HG02981 (cell line): Measurements from ENCODE around the gene TGM1.
A peak's percentile ranks its signal among the peaks of the same experiment; 100 is the strongest.
"Not testable (repeated sequence)": the region's sequence is repeated elsewhere in the genome, so short reads cannot be mapped to it uniquely, and the experiment has no call there.

Experiments used
- ATAC-seq: cut with Tn5 transposase; IDR thresholded peaks from one replicate; pipeline ENCODE4 v1.9.1; 2021; ENCODE audit warnings: mild to moderate bottlenecking, moderate library complexity; ENCODE audit not compliant: unreplicated experiment

TGM1 gene

DNA sequence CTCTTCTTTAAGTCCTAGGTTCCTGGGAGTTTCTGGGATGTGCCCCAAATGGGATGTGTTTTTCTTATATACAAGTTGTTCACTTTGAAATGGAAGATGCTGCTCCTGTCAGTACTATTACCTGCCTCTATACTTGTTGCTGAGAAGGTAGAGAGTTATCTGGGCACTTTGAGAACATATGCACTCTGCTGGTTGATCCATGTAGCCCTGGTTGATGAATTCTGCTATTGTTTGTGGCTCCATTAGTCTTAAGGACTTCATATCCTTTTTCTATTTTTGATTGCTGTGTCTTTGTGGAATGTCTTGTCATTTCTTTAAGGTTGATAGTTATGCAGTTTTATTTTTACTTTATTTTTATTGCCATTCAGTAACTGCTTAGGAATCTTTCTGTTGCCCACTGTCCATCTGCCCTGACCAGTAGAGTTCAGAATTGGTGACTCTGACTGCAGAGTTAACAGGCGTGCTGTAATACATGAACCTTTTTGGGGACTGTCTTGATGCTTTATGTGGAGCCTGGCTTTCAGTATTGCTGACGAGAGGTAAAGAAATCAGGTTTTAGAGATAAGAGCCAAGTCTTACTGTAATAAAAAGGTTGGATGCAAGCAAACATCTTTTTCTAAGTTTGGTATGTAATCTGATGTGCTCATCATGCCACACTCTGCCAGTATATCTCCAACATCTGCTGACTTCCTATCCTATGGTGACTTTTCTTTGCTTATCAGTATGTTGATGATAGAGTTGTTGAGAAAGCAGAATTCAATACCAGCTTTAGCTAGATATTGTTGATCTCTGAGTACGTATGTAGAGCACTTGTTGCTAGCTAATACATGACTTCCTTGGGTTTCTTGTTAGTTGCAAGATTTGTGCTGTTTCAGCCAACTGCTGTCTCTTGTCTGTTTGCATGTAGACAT lies 28.6 kb downstream of the TGM1 start:
- ATAC-seq = no peak

DNA sequence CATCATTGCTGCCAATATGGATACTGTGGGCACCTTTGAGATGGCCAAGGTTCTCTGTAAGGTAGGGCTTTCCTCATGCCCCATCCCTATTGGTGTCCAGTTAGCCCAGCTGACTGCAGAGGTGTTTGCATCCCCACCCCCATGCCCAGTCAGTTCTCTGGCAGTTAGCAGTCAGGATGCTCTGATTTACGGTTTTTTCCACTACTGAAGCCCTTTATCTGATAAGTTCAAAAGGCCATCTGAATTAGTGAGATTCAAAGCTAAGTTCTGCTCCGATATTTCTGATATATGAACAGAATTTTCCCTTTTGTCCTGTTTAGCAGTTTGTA lies 29.5 kb downstream of the TGM1 start:
- ATAC-seq = no peak

DNA sequence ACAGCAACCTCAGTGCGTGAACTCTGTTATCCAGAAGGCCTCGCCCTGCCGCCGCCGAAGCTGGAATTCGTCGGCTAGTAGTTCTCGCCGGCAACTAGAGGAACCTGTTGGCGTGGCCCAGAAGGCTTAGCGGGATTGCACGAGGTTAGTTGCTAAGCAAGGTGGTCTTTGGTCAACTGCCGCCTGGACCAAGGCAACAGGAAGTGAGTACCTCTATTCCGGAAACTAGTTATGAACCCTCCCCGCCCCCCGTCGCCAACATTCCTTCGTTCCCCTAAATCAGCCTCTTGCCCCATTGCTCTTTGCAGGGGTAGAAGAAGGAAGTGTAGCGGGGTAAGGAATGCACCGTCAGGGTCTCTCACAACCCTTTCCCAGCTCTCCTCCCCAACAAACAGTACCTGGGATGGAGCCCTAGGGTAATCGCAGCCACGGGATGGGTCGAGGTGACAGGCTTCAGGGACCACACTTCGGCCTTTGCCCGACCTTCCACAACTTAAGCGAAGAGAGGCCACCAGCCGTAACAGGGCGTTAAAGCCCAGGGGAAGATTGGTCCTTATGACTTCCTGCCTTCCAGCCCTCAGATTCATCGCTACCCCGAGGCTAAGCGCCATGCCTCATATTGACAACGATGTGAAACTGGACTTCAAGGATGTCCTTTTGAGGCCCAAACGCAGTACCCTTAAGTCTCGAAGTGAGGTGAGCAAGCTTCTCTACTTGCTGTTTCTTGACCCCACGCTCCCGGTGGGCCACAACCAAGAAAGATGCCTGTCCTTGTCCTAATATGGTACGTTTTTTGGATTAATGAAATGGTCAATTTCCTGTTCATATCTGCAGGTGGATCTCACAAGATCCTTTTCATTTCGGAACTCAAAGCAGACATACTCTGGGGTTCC lies 30.1 kb downstream of the TGM1 start, which contains the start of gene GMPR2:
GMPR2 (plus strand) TSS at position 285 of the 893 bp plus-strand sequence; CDS start at position 610, 325 bp downstream.
- peak; percentile 50 for ATAC-seq

DNA sequence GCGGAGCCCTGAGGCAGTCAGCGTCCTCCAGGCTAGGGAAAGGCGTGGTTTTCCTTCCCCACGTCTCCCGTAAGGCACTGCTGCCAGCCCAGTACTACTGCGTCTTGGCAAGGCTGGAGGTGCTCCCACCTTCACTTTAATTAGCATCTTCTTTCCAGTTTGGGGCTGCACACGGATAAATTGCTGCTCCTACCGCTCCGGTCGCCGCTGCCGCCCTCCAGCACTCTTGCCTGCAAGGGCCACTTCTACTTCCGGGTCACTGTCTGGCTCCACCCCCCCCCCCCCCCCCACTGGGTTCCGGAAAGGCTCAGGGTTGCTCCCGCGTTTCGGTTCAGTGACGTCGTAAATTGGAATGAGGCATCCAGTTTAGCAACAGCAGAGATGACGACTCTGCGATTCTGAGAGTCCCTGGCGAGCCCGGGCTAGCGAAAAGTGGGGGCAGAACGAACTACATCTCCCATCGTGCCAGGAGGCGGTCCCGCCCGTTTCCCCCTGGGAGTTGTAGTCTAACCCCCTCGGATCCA lies 30.8 kb downstream of the TGM1 start, which contains the start of gene NEDD8:
NEDD8 (minus strand) TSS at position 247 of the 524 bp plus-strand sequence; CDS start at position 147, 100 bp downstream.
- ATAC-seq = peak; percentile 63

DNA sequence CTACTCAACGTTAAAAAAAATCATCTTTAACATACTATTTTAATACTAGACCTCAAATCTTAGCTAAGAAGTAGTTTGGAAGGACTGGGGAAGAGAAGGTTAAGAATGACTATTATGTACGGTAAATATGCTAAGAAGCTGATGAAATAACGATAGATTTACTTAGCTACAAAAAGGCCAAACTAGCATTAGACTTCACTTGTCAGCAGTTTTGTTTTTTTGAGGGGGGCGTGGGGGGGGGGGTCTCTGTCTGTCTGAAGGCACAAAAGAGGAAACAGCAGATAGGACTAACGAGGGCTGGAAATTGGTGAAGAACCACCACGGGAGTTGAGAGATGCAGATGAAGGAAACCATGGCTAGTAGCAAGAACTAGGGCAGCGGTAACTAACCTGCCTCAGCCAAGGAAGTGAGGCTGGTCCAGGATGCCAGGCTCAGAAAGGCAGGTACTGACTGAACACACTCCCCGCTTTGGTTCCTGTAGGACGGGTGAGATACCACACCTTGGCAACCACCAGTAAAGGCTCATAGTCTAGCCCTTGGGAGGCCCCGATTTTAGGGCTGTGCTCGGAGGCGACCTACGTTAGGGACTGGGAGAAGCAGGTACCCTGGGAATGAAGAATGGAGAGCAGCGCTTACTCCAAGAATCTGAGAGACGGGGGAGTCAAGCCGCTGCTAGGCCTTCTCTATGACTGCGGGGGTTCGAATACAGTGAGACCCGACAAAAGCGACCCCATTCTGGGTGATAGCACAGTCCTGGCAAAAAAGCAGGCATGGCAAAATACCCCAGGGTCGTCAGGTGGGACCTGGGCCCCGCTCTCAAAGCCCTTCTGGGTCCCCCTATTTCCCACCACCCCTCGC lies 31.5 kb downstream of the TGM1 start:
- no peak for ATAC-seq

DNA sequence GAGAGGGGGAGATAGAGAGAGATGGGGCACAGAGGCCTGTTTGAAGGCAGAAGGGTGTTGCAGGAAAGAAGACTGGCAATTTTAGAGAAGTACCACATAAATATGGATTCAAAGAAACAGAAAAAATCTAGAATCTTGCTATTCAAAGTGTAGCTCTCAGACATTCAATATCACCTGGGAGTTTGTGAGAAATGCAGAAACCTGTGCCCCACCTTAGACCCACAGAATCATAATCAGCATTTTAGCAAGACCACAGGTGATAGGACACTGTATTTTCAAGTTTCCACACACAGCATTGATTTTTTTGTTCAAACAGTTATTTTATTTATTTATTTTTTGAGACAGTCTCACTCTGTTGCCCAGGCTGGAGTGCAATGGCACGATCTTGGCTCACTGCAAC lies 34.1 kb downstream of the TGM1 start:
- ATAC-seq = no peak

DNA sequence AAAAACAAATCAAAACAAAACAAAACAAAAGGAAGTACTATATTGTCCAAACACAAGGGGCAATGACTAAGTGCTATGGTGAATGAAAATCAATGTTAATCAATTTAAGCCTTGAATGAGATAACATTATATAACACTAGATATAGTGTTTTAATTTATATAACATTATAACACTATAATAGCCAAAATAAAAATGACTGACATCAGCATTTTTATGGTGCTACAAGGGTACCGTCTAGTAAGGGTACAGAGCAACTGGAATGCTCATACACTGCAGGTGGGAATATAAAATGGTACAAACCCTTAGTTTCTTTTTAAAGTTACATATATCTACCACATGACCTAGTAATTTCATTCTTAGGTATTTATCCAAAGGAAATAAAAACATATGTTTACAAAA lies 36.5 kb downstream of the TGM1 start:
- no peak for ATAC-seq

DNA sequence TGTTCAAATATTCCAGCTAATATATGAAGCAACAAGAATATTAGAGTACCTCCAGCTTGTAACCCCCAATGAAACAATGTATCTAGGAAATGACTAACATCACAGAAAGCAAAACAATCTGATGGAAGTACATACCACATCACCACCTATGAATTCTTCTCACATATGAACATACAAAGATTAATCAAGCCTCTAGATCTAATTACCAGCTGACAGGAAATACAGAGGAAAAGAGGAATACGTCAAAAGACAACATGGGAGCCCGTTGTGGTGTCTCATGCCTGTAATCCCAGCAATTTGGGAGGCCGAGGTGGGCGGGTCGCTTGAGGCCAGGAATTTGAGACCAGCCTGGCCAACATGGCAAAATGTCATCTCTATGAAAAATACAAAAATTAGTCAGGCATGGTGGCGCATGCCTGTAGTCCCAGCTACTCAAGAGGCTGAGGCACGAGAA lies 38.3 kb downstream of the TGM1 start:
- ATAC-seq = no peak

DNA sequence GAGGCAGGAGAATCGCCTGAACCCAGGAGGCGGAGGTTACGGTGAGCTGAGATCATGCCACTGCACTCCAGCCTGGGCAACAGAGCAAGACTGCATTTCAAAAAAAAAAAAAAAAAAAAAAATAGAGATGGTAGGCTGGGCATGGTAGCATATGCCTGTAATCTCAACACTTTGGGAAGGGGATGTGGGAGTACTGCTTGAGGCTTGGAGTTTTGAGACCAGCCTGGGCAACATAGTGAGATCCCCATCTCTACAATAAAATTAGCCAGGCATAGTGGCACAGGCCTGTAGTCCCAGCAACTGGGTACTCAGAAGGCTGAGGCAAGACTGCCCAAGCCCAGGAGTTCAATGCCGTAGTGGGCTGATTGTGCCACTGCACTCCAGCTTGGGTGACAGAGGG lies 40.0 kb downstream of the TGM1 start:
- not testable (repeated sequence) for ATAC-seq

DNA sequence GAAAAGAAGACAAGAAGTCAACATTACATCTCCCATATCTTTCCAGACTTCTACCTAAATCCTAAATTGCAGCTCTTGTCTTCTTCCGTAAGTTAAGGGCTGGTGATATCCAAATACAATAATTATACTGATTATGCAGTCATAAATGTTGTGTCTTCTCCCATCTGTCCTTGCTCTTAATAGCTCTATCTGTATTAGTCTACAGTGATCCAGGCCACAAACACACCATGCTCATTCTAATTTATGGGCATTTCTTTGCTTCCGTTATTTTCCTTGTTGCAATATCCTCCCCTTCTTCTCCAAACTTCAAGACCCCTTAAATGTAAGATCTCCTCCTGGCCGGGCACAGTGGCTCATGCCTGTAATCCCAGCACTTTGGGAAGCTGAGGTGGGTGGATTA lies 43.5 kb downstream of the TGM1 start:
- no peak for ATAC-seq

DNA sequence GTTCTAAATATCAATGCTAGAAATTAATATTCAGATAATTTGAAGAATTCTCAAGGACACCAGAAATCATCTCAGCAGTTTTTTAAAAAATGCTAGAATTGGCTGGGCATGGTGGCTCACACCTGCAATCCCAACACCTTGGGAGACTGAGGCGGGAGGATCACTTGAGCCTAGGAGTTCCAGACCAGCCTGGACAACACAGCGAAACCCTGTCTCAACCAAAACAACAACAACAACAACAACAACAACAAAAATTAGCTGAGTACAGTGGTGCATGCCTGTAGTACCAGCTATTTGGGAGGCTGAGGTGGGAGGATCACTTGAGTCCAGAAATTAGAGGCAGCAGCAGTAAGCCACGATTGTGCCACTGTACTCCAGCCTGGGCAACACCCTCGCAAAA lies 43.9 kb downstream of the TGM1 start:
- no peak for ATAC-seq

DNA sequence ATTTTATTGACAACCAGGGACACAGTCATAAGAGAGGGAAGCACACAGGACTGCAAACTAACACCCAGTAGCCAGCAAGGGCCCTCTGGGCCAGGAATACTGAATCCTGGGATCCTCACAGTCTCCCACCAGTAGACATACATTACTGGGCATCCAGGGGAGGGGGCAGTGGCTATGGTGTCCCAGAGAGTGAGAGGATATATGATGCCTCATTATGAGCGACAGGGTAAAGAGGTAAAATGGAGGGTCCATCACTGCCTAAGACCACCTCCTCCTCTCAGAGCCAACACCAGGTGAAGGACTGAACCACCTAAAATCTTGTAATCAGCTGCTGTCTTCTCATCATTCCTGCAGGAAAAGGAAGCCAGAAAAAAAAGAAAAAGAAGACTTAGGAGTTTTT lies 46.1 kb downstream of the TGM1 start:
- not testable (repeated sequence) for ATAC-seq

DNA sequence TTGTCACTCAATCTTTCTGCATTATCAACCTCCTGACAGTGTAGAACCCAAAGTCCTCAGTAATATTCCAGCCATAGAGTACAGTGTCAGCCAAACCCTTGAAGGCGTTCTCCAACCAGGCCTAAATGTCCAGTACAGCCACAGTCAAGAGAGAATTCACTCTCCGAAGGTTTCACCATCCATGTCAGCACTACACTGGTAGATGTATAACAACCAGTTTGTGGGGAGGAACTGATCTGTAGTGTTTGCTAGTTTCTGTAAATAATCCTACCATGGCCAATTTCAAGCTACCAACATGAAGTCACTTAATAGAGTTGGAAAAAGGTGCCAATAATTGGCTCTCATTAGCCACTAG lies 46.7 kb downstream of the TGM1 start:
- no peak for ATAC-seq

DNA sequence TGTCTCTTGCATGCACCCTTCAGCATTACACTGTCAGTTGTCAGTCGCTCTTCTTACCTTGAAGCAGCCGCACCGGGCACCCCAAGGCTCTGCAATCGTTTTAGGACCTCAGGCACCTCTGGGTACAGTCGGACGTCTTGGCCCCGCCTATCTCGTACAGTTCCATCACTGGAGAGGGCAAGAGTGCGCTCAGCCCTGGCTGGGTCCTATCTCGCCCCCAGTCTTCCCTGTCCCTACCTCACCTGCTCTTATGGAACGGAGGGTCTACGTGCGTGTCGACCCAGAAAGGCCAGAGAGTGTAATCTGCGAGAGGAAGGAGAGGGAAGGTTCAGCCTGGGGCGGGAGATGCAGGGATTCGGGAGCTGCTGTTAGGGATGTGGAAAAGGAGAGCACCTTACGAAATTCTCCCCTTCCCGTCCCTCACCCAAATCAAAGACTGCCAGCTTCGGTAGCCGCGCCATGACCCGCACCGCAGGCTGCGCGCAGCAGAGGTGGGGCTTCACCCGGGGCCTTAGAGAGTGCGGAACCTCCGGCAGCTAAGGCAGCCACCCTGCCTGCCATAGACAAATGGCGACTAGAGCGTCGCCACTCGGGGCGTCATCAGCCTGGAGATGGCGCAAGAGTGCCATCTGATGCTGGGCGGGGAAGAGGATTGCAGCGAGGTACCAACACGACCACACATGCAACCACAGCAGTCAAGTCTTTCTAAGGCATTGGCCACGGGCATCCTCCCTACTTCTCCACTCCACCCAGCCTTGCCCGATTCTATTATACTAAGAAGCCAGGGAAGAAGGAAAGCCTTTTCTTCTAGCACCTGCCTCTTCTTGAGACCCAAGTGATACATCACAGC lies 47.3 kb downstream of the TGM1 start, which contains the start of gene MDP1:
MDP1 (minus strand) TSS at position 572 of the 850 bp plus-strand sequence; CDS start at position 461, 111 bp downstream.
- peak; percentile 52 for ATAC-seq

DNA sequence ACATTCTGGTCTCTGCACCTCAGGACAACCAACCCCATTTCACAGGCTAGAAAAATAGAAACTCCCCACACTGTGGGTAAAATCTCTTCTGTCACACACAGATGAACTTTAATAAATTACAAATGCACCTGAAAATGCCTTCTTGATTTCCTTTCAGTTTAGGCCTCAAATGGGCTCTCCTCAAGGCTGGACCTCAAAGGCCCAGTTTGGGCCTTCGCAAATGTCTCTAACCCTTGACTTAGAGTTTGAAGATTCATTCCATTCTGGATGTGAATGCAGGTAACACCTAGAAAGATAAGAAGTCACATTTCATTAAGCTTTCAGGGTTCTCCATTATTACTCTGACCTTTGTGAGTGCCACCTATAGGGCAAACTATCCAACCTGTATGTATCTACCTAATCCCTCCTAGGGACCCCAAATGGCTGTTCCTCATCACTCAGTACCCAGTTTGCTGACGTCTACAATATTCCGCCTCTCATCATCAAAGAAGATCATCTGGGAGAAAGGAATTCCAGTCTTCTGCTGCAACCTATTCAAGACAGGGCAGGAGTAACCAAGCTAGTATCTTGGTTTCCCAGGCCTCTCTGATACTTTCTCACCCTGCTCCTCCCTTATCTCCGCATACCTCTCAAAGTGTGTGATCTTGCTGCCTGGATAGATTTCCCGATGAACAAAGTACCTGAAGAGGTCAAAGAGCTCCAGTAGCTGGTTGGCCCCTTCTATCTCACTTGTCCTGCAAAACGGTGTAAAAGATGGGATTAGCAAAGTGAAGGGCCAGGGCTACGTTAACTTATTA lies 48.9 kb downstream of the TGM1 start:
- no peak for ATAC-seq

DNA sequence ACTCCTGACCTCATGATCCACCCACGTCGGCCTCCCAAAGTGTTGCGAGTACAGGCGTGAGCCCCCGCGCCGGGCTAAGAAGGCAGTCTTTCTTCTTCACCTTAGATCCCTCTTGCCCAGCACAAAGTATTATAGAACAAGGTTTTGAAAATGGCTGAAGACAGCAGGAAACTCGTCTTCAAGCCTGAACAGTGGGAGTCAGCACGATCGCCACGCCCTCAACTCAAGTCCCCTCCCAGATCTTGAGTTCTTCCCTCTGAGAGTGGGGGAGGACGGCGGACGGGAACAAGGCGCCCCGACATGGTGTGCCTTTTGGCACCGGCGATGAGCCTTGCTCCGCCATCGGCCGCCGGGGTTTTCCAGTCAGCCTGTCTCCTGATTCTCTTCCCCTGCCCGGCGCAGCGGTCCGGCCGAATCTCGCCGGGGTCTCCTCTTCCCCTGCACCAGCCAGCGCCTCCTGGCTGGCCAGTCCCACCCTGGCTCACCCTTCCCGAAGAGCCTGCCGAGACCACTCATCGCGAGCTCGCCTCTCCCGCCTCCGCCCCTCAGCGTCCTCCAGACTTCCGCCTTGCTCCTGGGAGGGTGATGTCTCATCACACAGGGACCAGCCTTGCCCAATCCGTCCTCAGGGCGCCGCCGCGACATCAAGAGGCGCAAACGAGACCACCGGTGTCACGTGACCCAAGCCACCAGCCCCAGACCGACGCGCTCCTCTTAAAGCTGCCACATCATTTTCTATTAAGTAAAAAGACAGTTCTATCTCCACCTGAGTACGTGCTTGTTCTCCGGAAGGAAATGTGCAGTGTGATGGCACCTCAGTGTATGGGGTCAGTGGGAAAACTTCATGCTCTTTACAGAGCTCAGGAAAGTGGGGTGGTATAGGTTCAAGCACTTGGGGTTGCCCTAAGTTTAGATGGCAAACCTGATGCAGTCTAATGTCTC lies 49.8 kb downstream of the TGM1 start, which contains the start of gene CHMP4A:
CHMP4A (minus strand) TSS at position 565 of the 942 bp plus-strand sequence; CDS start at position 516, 49 bp downstream.
- peak; percentile 83 for ATAC-seq

DNA sequence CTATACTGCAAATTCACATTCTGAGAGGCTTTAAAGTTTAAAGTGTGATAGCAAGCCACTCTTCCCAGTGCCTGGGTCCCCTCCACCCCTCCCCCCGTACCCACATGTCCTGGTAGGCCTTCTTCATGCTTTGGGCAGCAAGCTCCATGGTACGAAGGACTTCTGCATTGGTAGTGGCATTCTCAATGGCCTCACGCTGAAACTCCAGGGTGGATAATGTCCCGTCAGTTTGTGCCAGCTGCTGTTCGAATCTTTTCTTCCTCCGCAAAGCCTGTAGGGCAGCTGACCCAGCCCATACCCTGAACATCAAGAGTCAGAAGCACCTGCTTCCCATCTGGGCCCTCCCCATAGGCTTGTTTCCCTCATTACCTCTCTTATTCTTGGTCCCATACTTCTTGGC lies 51.7 kb downstream of the TGM1 start:
- ATAC-seq = no peak
